ENCODE results near the gene ANAPC4.
"Not testable (repeated sequence)": the region's sequence is repeated elsewhere in the genome, so short reads cannot be mapped to it uniquely, and the experiment has no call there.

Gene ANAPC4, protein sequence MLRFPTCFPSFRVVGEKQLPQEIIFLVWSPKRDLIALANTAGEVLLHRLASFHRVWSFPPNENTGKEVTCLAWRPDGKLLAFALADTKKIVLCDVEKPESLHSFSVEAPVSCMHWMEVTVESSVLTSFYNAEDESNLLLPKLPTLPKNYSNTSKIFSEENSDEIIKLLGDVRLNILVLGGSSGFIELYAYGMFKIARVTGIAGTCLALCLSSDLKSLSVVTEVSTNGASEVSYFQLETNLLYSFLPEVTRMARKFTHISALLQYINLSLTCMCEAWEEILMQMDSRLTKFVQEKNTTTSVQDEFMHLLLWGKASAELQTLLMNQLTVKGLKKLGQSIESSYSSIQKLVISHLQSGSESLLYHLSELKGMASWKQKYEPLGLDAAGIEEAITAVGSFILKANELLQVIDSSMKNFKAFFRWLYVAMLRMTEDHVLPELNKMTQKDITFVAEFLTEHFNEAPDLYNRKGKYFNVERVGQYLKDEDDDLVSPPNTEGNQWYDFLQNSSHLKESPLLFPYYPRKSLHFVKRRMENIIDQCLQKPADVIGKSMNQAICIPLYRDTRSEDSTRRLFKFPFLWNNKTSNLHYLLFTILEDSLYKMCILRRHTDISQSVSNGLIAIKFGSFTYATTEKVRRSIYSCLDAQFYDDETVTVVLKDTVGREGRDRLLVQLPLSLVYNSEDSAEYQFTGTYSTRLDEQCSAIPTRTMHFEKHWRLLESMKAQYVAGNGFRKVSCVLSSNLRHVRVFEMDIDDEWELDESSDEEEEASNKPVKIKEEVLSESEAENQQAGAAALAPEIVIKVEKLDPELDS

GRCh38 chr4:25376754-25377571, at the start of gene ANAPC4:
TSS of gene ANAPC4 (plus strand) at chr4:25377263. CDS start at chr4:25377428, 165 bp downstream.
- peak within 1 kb of the TSS; percentile 78 for H3K4me3 ChIP-seq (replicated peaks; ENCODE audit: low read depth, low read length)
- DNase-seq (ENCODE audit: low read depth), result peak; percentile 89
- TF ChIP-seq, protein P1, sequence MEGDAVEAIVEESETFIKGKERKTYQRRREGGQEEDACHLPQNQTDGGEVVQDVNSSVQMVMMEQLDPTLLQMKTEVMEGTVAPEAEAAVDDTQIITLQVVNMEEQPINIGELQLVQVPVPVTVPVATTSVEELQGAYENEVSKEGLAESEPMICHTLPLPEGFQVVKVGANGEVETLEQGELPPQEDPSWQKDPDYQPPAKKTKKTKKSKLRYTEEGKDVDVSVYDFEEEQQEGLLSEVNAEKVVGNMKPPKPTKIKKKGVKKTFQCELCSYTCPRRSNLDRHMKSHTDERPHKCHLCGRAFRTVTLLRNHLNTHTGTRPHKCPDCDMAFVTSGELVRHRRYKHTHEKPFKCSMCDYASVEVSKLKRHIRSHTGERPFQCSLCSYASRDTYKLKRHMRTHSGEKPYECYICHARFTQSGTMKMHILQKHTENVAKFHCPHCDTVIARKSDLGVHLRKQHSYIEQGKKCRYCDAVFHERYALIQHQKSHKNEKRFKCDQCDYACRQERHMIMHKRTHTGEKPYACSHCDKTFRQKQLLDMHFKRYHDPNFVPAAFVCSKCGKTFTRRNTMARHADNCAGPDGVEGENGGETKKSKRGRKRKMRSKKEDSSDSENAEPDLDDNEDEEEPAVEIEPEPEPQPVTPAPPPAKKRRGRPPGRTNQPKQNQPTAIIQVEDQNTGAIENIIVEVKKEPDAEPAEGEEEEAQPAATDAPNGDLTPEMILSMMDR (IDR thresholded peaks at IDR 0.05; ENCODE audit: low read length, missing control alignments), result no peak

GRCh38 chr4:25328463-25328862, 48.6 kb upstream of the ANAPC4 start:
- not testable (repeated sequence) for H3K4me3 ChIP-seq (replicated peaks; ENCODE audit: low read depth, low read length); DNase-seq (ENCODE audit: low read depth)

DNA sequence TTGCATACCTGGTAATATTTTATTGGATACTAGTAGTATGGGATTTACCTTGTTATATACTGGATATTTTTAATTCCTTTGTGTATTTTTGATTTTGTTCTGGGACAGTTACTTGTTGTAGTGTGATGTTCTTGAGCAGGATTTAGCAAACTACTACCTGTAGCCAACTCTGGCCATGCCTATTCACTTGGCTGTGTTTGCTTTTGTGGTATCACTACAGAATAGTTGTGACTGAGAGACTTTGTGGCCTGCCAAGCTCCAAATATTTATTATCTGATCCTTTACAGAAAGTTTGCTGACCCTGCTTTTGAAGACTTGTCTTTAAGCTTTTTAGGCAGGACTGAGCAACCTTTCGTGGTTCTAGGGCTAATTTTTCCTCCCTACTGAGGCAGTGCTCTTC, 46.7 kb upstream of the ANAPC4 start:
- no peak for DNase-seq (ENCODE audit: low read depth)
- no peak overlapping the region for H3K4me3 ChIP-seq (replicated peaks; ENCODE audit: low read depth, low read length)
- TF ChIP-seq, protein P1 (IDR thresholded peaks at IDR 0.05; ENCODE audit: low read length, missing control alignments), result no peak

DNA sequence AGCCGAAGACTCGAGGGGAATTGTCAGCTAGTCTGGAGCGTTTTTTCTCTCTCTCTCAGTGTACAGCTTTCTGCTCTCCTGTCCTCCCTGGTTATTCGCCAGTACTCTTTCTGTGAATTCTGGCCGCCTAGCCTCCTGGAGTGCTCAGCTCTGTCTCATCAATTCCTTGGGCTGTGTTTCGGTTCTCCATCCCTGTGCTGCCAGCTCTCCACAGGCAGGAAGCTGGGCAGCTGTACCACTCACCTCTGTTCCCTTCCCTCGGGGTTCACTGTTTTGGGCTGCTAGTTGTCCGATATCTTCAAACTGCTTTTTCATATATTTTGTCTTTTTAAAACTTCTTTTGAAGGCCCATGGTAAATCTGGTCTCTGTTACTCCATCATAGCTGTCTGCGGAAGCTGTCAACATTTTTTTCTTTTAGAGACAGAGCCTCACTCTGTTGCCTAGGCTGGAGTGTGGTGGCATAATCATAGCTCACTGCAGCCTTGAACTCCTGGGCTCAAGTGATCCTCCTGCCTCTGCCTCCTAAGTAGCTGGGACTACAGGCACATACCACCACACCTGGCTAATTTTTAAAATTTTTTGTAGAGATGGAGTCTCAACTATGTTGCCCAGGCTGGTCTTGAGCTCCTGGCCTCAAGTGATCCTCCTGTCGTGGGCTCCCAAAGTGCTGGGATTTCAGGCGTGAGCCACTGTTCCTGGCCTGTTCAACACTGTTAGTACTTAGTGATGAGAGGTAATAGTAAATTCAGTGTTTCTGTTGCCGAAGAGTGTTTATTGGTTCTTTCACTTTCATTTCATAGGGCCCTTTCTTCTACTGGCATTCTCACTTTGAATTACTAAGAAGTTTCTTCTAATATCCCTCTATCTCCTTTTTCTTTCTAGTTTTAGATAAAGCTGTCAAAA, 45.9 kb upstream of the ANAPC4 start:
- no peak for DNase-seq (ENCODE audit: low read depth)
- TF ChIP-seq, protein P1 (IDR thresholded peaks at IDR 0.05; ENCODE audit: low read length, missing control alignments), result no peak
- H3K4me3 ChIP-seq (replicated peaks; ENCODE audit: low read depth, low read length), result peak overlapping the region; percentile 0

GRCh38 chr4:25343671-25344070, 33.4 kb upstream of the ANAPC4 start:
- no peak overlapping the region for H3K4me3 ChIP-seq (replicated peaks; ENCODE audit: low read depth, low read length)
- TF ChIP-seq, protein P1 (IDR thresholded peaks at IDR 0.05; ENCODE audit: low read length, missing control alignments), result no peak
- peak; percentile 5 for DNase-seq (ENCODE audit: low read depth)

- no peak for DNase-seq (ENCODE audit: low read depth)
- no peak overlapping the region for H3K4me3 ChIP-seq (replicated peaks; ENCODE audit: low read depth, low read length)
- TF ChIP-seq, protein P1 (IDR thresholded peaks at IDR 0.05; ENCODE audit: low read length, missing control alignments), result no peak
Observed at GRCh38 chr4:25345744-25346143, 31.3 kb upstream of the ANAPC4 start.

Data from fibroblast of pulmonary artery (primary cell).